Measurements from ENCODE around the gene USP28. TPM values are rescaled to one million over a fixed set of nuclear protein-coding genes. Genes with fewer than 3 reads are reported as not detected.

Gene USP28
- total RNA-seq, 1 experiment from 2014 or later: 45.6 TPM

DNA sequence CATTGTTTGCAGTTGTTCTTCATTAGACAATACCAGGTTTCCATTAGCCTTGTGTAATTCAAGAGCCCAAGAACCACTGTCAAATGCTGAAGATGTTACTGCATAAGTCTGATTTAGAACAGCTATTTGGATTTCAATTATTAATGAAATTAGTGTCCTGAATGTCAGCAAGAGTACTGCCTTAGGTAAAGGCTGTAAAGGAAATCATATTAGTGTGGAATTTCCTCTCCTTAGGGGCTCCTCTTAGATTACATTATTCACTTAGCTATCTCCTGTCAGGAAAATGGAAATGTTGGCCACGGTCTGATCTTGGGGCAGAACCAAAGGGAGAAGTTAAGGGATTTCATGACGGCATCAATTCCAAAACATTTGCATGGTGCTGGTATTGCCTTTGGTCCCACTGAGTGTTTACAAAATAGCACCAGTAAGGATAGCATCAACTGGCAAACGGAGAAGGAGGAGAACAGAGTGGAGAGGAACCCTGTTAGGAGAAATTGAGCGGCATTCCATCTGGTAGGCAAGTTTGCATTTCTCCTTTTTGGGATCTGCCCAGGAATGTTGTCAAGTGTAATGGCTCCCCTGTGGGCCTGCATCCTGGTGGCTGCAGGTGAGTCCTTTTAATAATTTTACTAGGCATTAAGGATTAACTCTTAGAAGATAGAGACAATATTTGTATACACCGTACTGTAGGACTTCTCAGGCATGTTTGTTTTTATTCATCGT, 29.2 kb upstream of the USP28 start, which contains the start of gene HTR3B:
Gene HTR3B (plus strand): TSS at position 418 of the 723 bp plus-strand sequence. CDS start 138 bp downstream, at position 556.
- Histone ChIP-seq H4K20me1 (ENCODE audit: insufficient read depth, low read depth, low read length) (no peaks in the 10 kb centered on the region), H3K4me1 (ENCODE audit: low read length) (peaks cover 35% of the 10 kb centered on the region), H2AFZ (ENCODE audit: low read length) (no peak within 1 kb of the TSS), H3K4me2 (ENCODE audit: low read depth, low read length, poor library complexity, severe bottlenecking) (no peak within 1 kb of the TSS), H3K79me2 (ENCODE audit: low read length) (no peaks in the 10 kb centered on the region), H3K9ac (ENCODE audit: low read length) (no peak within 1 kb of the TSS), H3K27ac (ENCODE audit: low read length) (no peak within 1 kb of the TSS), H3K36me3 (ENCODE audit: insufficient read depth, low read length) (no peaks in the 10 kb centered on the region), H3K9me3 (ENCODE audit: low read length) (no peaks in the 10 kb centered on the region), H3K9me2 (replicated peaks; ENCODE audit: insufficient read depth, low read length) (no peaks in the 10 kb centered on the region), H3K27me3 (ENCODE audit: low read length) (no peaks in the 10 kb centered on the region), H3K4me3 (ENCODE audit: low read length) (no peak within 1 kb of the TSS)
- no peak for DNase-seq

DNA sequence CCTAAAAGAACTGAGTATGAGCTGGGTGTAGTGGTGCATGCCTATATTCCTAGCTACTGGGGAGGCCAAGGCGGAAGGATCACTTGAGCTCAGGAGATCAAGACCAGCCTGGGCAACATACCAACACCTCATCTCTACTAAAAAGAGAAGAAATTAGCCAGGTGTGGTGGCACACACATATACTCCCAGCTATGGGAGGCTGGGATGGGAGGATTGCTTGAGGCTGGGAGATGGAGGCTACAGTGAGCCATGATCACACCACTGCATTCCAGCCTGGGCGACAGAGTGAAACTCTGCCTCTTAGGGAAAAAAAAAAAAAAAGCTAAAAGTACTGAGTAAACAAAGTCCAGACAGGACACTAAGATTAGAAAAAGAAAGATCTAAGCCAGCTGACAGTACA, 25.8 kb upstream of the USP28 start:
- no peak for DNase-seq
- H3K79me2 ChIP-seq (ENCODE audit: low read length): no peaks in the 10 kb centered on the region
- H3K4me1 ChIP-seq (ENCODE audit: low read length): peaks cover 12% of the 10 kb centered on the region
- H3K27me3 ChIP-seq (ENCODE audit: low read length): no peaks in the 10 kb centered on the region
- no peaks in the 10 kb centered on the region for H3K9me3 ChIP-seq (ENCODE audit: low read length)
- no peaks in the 10 kb centered on the region for H3K9me2 ChIP-seq (replicated peaks; ENCODE audit: insufficient read depth, low read length)
- no peak overlapping the region for H2AFZ ChIP-seq (ENCODE audit: low read length)
- H3K27ac ChIP-seq (ENCODE audit: low read length): no peak overlapping the region
- no peak overlapping the region for H3K4me2 ChIP-seq (ENCODE audit: low read depth, low read length, poor library complexity, severe bottlenecking)
- H3K9ac ChIP-seq (ENCODE audit: low read length): no peak overlapping the region
- no peaks in the 10 kb centered on the region for H4K20me1 ChIP-seq (ENCODE audit: insufficient read depth, low read depth, low read length)
- no peaks in the 10 kb centered on the region for H3K36me3 ChIP-seq (ENCODE audit: insufficient read depth, low read length)
- no peak overlapping the region for H3K4me3 ChIP-seq (ENCODE audit: low read length)

DNA sequence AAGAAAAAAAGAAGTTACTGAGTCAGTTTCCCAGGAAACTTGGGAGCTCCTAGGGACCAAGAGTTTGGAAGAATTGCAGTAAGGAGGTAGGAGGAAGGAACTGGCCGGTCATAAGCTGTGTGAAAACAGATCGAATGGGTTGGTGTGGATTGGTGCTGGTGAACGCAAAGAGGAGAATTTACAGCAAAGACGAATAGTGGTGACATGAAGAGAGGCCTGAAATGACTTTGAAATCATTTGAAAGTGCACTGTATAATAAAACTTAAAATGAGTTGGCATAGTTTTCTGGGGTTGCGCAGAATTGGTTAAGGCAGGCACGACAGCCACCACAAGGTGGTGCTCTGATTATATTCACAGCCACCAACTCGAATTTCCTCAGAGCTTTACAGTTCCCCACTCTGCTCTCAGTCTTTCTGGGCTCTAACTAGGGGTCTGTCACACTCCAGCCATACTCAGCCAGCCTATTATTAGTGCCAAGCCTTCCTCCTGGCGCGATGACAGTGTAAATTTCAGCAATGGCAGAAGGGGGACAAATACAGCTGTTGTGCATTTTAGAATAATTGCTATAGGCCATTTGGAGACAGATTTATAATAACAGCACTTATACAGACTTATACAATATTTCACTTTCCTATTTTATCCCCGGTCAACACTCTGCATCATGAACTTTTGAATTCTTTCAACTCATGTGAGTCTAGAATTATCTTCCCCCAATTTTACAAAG, 20.9 kb upstream of the USP28 start:
- Histone ChIP-seq H3K9ac (ENCODE audit: low read length) (no peak overlapping the region), H3K36me3 (ENCODE audit: insufficient read depth, low read length) (no peaks in the 10 kb centered on the region), H3K4me1 (ENCODE audit: low read length) (peaks cover 21% of the 10 kb centered on the region), H3K9me2 (replicated peaks; ENCODE audit: insufficient read depth, low read length) (no peaks in the 10 kb centered on the region), H2AFZ (ENCODE audit: low read length) (no peak overlapping the region), H3K27me3 (ENCODE audit: low read length) (no peaks in the 10 kb centered on the region), H3K4me2 (ENCODE audit: low read depth, low read length, poor library complexity, severe bottlenecking) (no peak overlapping the region), H4K20me1 (ENCODE audit: insufficient read depth, low read depth, low read length) (no peaks in the 10 kb centered on the region), H3K27ac (ENCODE audit: low read length) (no peak overlapping the region), H3K9me3 (ENCODE audit: low read length) (no peaks in the 10 kb centered on the region), H3K79me2 (ENCODE audit: low read length) (no peaks in the 10 kb centered on the region), H3K4me3 (ENCODE audit: low read length) (no peak overlapping the region)
- peak; percentile 73 for DNase-seq

DNA sequence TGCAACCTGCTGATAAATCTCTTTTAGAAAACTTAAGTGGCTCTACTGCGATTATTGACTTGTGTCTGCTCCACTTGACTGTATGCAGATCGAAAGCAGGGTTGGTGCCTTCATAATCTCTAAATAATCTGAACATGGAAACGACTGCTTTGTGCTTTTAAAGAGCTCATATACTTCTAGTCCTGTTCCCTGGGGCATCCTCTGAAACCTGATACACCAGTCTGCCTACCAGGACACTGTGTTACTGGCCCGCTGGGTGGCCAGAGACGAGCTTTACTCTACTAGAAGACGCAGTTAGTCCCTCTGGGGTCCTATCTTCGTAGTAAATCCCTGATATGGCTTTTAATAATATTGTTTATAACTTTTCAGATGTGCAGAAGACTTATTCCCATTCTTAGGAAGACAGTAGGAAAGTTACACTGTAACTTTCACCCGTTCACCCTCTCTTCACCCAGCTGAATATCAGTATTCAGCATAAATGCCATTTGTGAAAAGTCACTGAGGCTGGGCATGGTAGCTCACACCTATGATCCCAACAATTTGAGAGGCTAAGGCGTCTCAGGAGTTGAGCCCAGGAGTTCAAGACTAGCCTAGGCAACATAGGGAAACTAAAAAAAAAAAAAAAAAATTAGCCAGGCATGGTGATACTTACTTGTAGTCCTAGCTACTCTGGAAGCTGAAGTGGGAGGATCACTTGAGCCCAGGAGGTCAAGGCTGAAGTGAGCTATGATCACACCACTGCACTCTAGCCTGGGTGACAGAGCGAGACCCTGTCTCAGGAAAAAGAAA, 20.2 kb upstream of the USP28 start:
- peak; percentile 51 for DNase-seq
- Histone ChIP-seq H3K79me2 (ENCODE audit: low read length) (no peaks in the 10 kb centered on the region), H3K9ac (ENCODE audit: low read length) (no peak overlapping the region), H2AFZ (ENCODE audit: low read length) (no peak overlapping the region), H4K20me1 (ENCODE audit: insufficient read depth, low read depth, low read length) (no peaks in the 10 kb centered on the region), H3K4me2 (ENCODE audit: low read depth, low read length, poor library complexity, severe bottlenecking) (peak overlapping the region; percentile 13), H3K4me3 (ENCODE audit: low read length) (no peak overlapping the region), H3K9me2 (replicated peaks; ENCODE audit: insufficient read depth, low read length) (no peaks in the 10 kb centered on the region), H3K4me1 (ENCODE audit: low read length) (peaks cover 21% of the 10 kb centered on the region), H3K27me3 (ENCODE audit: low read length) (no peaks in the 10 kb centered on the region), H3K27ac (ENCODE audit: low read length) (no peak overlapping the region), H3K9me3 (ENCODE audit: low read length) (no peaks in the 10 kb centered on the region), H3K36me3 (ENCODE audit: insufficient read depth, low read length) (no peaks in the 10 kb centered on the region)

DNA sequence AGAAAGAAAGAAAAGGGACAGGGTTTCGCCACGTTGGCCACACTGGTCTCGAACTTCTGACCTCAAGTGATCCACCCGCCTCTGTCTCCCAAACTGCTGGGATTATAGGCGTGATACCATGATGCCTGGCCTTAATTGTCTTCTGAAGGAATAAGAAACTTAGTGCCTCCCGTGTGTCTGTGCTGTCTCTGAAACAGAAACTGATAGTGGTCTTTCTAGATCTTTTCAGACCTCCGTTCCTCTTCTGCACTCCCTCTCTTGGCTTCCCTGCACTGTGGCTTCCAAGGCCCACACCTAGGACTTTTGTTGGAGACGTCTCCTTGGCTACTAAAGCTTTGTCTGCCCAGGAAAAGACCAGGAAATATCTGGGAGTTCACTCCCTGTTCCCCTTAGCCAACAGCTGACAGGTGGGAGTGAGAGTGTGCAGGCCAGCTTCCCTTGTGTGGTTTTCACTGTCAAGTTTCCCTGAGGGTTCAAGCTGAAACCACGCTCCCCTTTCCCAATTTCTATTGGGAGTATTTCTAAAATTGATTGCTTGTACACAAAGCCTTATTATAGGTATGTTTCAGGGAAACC, 19.1 kb upstream of the USP28 start:
- H3K9me3 ChIP-seq (ENCODE audit: low read length): no peaks in the 10 kb centered on the region
- no peaks in the 10 kb centered on the region for H3K27me3 ChIP-seq (ENCODE audit: low read length)
- H3K79me2 ChIP-seq (ENCODE audit: low read length): no peaks in the 10 kb centered on the region
- H3K9me2 ChIP-seq (replicated peaks; ENCODE audit: insufficient read depth, low read length): no peaks in the 10 kb centered on the region
- no peak overlapping the region for H2AFZ ChIP-seq (ENCODE audit: low read length)
- H3K27ac ChIP-seq (ENCODE audit: low read length): no peak overlapping the region
- H3K4me1 ChIP-seq (ENCODE audit: low read length): peaks cover 21% of the 10 kb centered on the region
- no peak for DNase-seq
- no peak overlapping the region for H3K4me2 ChIP-seq (ENCODE audit: low read depth, low read length, poor library complexity, severe bottlenecking)
- H3K36me3 ChIP-seq (ENCODE audit: insufficient read depth, low read length): no peaks in the 10 kb centered on the region
- no peaks in the 10 kb centered on the region for H4K20me1 ChIP-seq (ENCODE audit: insufficient read depth, low read depth, low read length)
- no peak overlapping the region for H3K9ac ChIP-seq (ENCODE audit: low read length)
- H3K4me3 ChIP-seq (ENCODE audit: low read length): no peak overlapping the region

- Histone ChIP-seq H3K27me3 (ENCODE audit: low read length) (no peaks in the 10 kb centered on the region), H3K4me3 (ENCODE audit: low read length) (no peak overlapping the region), H3K4me2 (ENCODE audit: low read depth, low read length, poor library complexity, severe bottlenecking) (no peak overlapping the region), H3K9me2 (replicated peaks; ENCODE audit: insufficient read depth, low read length) (no peaks in the 10 kb centered on the region), H3K4me1 (ENCODE audit: low read length) (peaks cover 10% of the 10 kb centered on the region), H3K9ac (ENCODE audit: low read length) (no peak overlapping the region), H2AFZ (ENCODE audit: low read length) (no peak overlapping the region), H3K9me3 (ENCODE audit: low read length) (no peaks in the 10 kb centered on the region), H3K27ac (ENCODE audit: low read length) (no peak overlapping the region), H4K20me1 (ENCODE audit: insufficient read depth, low read depth, low read length) (no peaks in the 10 kb centered on the region), H3K79me2 (ENCODE audit: low read length) (no peaks in the 10 kb centered on the region), H3K36me3 (ENCODE audit: insufficient read depth, low read length) (no peaks in the 10 kb centered on the region)
- DNase-seq: no peak
Observed at GRCh38 chr11:113888848-113889247, 13.5 kb upstream of the USP28 start.

DNA sequence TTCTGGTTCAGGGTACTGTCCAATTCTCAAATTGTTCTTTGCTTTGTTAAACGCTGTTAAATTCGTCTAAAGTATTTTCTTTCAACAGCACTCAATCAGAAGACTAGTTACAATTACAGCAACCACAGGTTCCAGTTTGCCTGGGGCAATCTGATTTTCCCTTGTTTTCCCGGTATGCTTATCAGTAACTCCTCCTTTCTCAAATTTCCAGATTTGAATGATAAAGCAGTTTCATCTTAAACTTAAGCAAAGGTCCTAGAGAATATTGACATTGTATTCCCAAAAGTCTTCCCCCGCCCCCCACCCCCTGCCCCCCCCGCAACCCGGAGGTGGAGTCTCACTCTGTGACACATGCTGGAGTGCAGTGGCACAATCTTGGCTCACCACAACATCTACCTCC, 10.5 kb upstream of the USP28 start:
- no peaks in the 10 kb centered on the region for H3K9me2 ChIP-seq (replicated peaks; ENCODE audit: insufficient read depth, low read length)
- H3K9ac ChIP-seq (ENCODE audit: low read length): no peak overlapping the region
- no peaks in the 10 kb centered on the region for H3K27me3 ChIP-seq (ENCODE audit: low read length)
- DNase-seq: no peak
- H3K4me1 ChIP-seq (ENCODE audit: low read length): peaks cover 10% of the 10 kb centered on the region
- no peaks in the 10 kb centered on the region for H3K9me3 ChIP-seq (ENCODE audit: low read length)
- H4K20me1 ChIP-seq (ENCODE audit: insufficient read depth, low read depth, low read length): no peaks in the 10 kb centered on the region
- H3K36me3 ChIP-seq (ENCODE audit: insufficient read depth, low read length): no peaks in the 10 kb centered on the region
- no peak overlapping the region for H3K4me3 ChIP-seq (ENCODE audit: low read length)
- H2AFZ ChIP-seq (ENCODE audit: low read length): no peak overlapping the region
- no peak overlapping the region for H3K4me2 ChIP-seq (ENCODE audit: low read depth, low read length, poor library complexity, severe bottlenecking)
- no peaks in the 10 kb centered on the region for H3K79me2 ChIP-seq (ENCODE audit: low read length)
- no peak overlapping the region for H3K27ac ChIP-seq (ENCODE audit: low read length)

DNA sequence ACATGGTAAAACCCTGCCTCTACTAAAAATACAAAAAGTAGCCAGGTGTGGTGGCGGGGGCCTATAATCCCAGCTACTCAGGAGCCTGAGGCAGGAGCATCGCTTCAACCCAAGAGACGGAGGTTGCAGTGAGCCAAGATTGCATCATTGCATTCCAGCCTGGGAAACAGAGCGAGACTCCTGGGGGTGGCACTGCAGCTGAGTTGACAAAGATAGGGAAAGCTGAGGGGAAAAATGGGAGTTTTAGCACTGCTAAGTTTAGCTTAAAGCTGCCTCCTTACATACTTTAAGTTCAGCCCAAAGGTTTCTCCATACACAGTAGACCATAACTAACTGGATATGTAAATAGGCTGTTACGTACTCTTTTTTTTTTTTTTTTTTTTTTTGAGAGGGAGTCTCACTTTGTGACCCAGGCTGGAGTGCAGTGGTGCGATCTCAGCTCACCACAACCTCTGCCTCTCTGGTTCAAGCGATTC, 9.0 kb upstream of the USP28 start:
- Histone ChIP-seq H4K20me1 (ENCODE audit: insufficient read depth, low read depth, low read length) (no peaks in the 10 kb centered on the region), H2AFZ (ENCODE audit: low read length) (no peak overlapping the region), H3K9me3 (ENCODE audit: low read length) (no peaks in the 10 kb centered on the region), H3K27me3 (ENCODE audit: low read length) (no peaks in the 10 kb centered on the region), H3K9ac (ENCODE audit: low read length) (no peak overlapping the region), H3K4me1 (ENCODE audit: low read length) (peaks cover 10% of the 10 kb centered on the region), H3K27ac (ENCODE audit: low read length) (no peak overlapping the region), H3K4me2 (ENCODE audit: low read depth, low read length, poor library complexity, severe bottlenecking) (no peak overlapping the region), H3K9me2 (replicated peaks; ENCODE audit: insufficient read depth, low read length) (no peaks in the 10 kb centered on the region), H3K79me2 (ENCODE audit: low read length) (no peaks in the 10 kb centered on the region), H3K36me3 (ENCODE audit: insufficient read depth, low read length) (no peaks in the 10 kb centered on the region), H3K4me3 (ENCODE audit: low read length) (no peak overlapping the region)
- DNase-seq: no peak
